Activated CD4-positive, alpha-beta T cell treated with anti-CD3 and anti-CD28 coated beads for 48 hours (primary cell): ENCODE data around the gene WBP2.
A peak's percentile ranks its signal among the peaks of the same experiment; 100 is the strongest.

ENCODE experiments used
- DNase-seq: peaks from one replicate; pipeline ENCODE4 v3.0.0-alpha.2; 2020

The WBP2 gene

GRCh38 chr17:75826561-75827307 lies 28.4 kb downstream of the WBP2 start:
- DNase-seq, result no peak

- no peak for DNase-seq
These were observed 29.3 kb downstream of the WBP2 start for GRCh38 chr17:75825748-75826370.

- DNase-seq, result no peak
These were observed 30.0 kb downstream of the WBP2 start for GRCh38 chr17:75825149-75825552.

- no peak for DNase-seq
These were observed 30.5 kb downstream of the WBP2 start for GRCh38 chr17:75824666-75825065.

GRCh38 chr17:75824050-75824552 lies 31.0 kb downstream of the WBP2 start:
- DNase-seq, result no peak

GRCh38 chr17:75823257-75824041 lies 31.7 kb downstream of the WBP2 start:
- DNase-seq, result no peak

- no peak for DNase-seq
These were observed 32.4 kb downstream of the WBP2 start for GRCh38 chr17:75822800-75823166.

- peak; percentile 50 for DNase-seq
These were observed 32.9 kb downstream of the WBP2 start for GRCh38 chr17:75822119-75822799.

GRCh38 chr17:75821552-75821951 lies 33.6 kb downstream of the WBP2 start:
- no peak for DNase-seq

GRCh38 chr17:75820094-75821080 lies 34.7 kb downstream of the WBP2 start:
- no peak for DNase-seq

- DNase-seq, result no peak
These were observed 35.5 kb downstream of the WBP2 start for GRCh38 chr17:75819678-75820077.

- DNase-seq, result no peak
These were observed 36.0 kb downstream of the WBP2 start for GRCh38 chr17:75819116-75819515.

GRCh38 chr17:75818326-75818885 lies 36.7 kb downstream of the WBP2 start:
- DNase-seq, result no peak

GRCh38 chr17:75817571-75817970 lies 37.6 kb downstream of the WBP2 start:
- no peak for DNase-seq

- DNase-seq, result no peak
These were observed 38.4 kb downstream of the WBP2 start for GRCh38 chr17:75816693-75817092.

- DNase-seq, result no peak
These were observed 39.7 kb downstream of the WBP2 start for GRCh38 chr17:75815399-75815798.

- DNase-seq, result no peak
These were observed 40.2 kb downstream of the WBP2 start for GRCh38 chr17:75814900-75815373.

GRCh38 chr17:75814021-75814395 lies 41.1 kb downstream of the WBP2 start:
- no peak for DNase-seq

- DNase-seq, result no peak
These were observed 41.8 kb downstream of the WBP2 start for GRCh38 chr17:75813081-75814020.
